HG03159 (cell line): Measurements from ENCODE around the gene AGTPBP1.
A peak's percentile ranks its signal among the peaks of the same experiment; 100 is the strongest.
"Not testable (repeated sequence)": the region's sequence is repeated elsewhere in the genome, so short reads cannot be mapped to it uniquely, and the experiment has no call there.

Source experiments
- ATAC-seq: cut with Tn5 transposase; IDR thresholded peaks from one replicate; pipeline ENCODE4 v1.9.1; 2021; ENCODE audit warnings: mild to moderate bottlenecking, moderate library complexity; ENCODE audit not compliant: unreplicated experiment

AGTPBP1 gene

GRCh38 chr9:85631809-85632208 is 109.9 kb downstream of the AGTPBP1 start:
- no peak for ATAC-seq

GRCh38 chr9:85630676-85631075 is 111.1 kb downstream of the AGTPBP1 start:
- ATAC-seq: no peak

- ATAC-seq: no peak
Measured at GRCh38 chr9:85617141-85617670, 124.5 kb downstream of the AGTPBP1 start.

GRCh38 chr9:85615792-85616191 is 126.0 kb downstream of the AGTPBP1 start:
- no peak for ATAC-seq

- peak; percentile 91 for ATAC-seq
Measured at GRCh38 chr9:85610074-85610860, 131.5 kb downstream of the AGTPBP1 start.

GRCh38 chr9:85605905-85606304 is 135.8 kb downstream of the AGTPBP1 start:
- no peak for ATAC-seq

- ATAC-seq: no peak
Measured at GRCh38 chr9:85603936-85604335, 137.8 kb downstream of the AGTPBP1 start.

- ATAC-seq: no peak
Measured at GRCh38 chr9:85602742-85603141, 139.0 kb downstream of the AGTPBP1 start.

GRCh38 chr9:85600675-85601263 is 141.0 kb downstream of the AGTPBP1 start:
- no peak for ATAC-seq

GRCh38 chr9:85599540-85600105 is 142.1 kb downstream of the AGTPBP1 start:
- ATAC-seq: no peak

GRCh38 chr9:85594316-85594715 is 147.4 kb downstream of the AGTPBP1 start:
- ATAC-seq: no peak

- ATAC-seq: no peak
Measured at GRCh38 chr9:85586684-85587083, 155.1 kb downstream of the AGTPBP1 start.

GRCh38 chr9:85577353-85577952 is 164.3 kb downstream of the AGTPBP1 start:
- no peak for ATAC-seq

- ATAC-seq: no peak
Measured at GRCh38 chr9:85575868-85576267, 165.9 kb downstream of the AGTPBP1 start.

GRCh38 chr9:85573546-85573945 is 168.2 kb downstream of the AGTPBP1 start:
- ATAC-seq: not testable (repeated sequence)

- not testable (repeated sequence) for ATAC-seq
Measured at GRCh38 chr9:85572917-85573316, 168.8 kb downstream of the AGTPBP1 start.

- no peak for ATAC-seq
Measured at GRCh38 chr9:85569988-85570387, 171.8 kb downstream of the AGTPBP1 start.

- no peak for ATAC-seq
Measured at GRCh38 chr9:85559526-85559925, 182.2 kb downstream of the AGTPBP1 start.

GRCh38 chr9:85554349-85554748 is 187.4 kb downstream of the AGTPBP1 start:
- no peak for ATAC-seq

- no peak for ATAC-seq
Measured at GRCh38 chr9:85553475-85553874, 188.3 kb downstream of the AGTPBP1 start.

GRCh38 chr9:85547599-85547998 is 194.2 kb downstream of the AGTPBP1 start:
- ATAC-seq: no peak
